IPS-15b (cell line): ENCODE data around the gene ABCC10.
"Not testable (repeated sequence)": the region's sequence is repeated elsewhere in the genome, so short reads cannot be mapped to it uniquely, and the experiment has no call there.

ENCODE experiments used
- H3K27me3 ChIP-seq: one replicate; pipeline ENCODE4 v1.6.1; 2013; ENCODE audit warnings: low read length; ENCODE audit not compliant: control insufficient read depth, insufficient read depth
- H3K36me3 ChIP-seq: one replicate; pipeline ENCODE4 v1.6.1; 2013; ENCODE audit warnings: low read length; ENCODE audit not compliant: control insufficient read depth, insufficient read depth
- H3K4me1 ChIP-seq: one replicate; pipeline ENCODE4 v1.6.1; 2013; ENCODE audit warnings: mild to moderate bottlenecking, low read length; ENCODE audit not compliant: control insufficient read depth, insufficient read depth
- H3K4me3 ChIP-seq: one replicate; pipeline ENCODE4 v1.5.1; 2013; ENCODE audit warnings: low read depth, low read length
- H3K9ac ChIP-seq: one replicate; pipeline ENCODE4 v1.6.1; 2013; ENCODE audit warnings: low read depth, mild to moderate bottlenecking, low read length
- H3K9me3 ChIP-seq: one replicate; pipeline ENCODE4 v1.6.1; 2013; ENCODE audit warnings: mild to moderate bottlenecking, low read length; ENCODE audit not compliant: control insufficient read depth, insufficient read depth

Gene ABCC10

GRCh38 chr6:43464337-43464736, 37.0 kb downstream of the ABCC10 start:
- Histone ChIP-seq H3K27me3 (no peaks in the 10 kb centered on the region), H3K4me3 (no peak overlapping the region), H3K9ac (no peak overlapping the region)

DNA sequence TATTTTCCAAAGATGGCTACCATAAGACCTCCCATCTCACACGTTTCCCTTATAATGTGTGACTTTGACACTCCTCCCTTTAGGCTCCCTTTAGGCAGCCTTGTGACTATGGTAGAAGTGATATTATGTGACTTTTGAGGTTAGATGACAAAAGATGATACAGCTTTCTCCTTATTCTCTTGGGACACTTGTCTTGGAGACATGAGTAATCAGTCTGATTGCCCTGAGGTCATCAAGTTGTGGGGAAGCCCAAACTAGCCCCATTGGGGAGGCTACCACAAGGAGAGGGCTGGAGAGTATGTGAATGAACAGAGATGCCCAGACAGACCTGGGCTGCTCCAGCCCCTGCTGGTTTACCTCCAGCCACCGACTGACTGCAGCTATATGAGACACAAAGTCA, 38.6 kb downstream of the ABCC10 start:
- no peaks in the 10 kb centered on the region for H3K9me3 ChIP-seq
- H3K4me3 ChIP-seq = no peak overlapping the region
- no peaks in the 10 kb centered on the region for H3K27me3 ChIP-seq
- no peak overlapping the region for H3K9ac ChIP-seq
- peaks cover 9% of the 10 kb centered on the region for H3K4me1 ChIP-seq
- H3K36me3 ChIP-seq = no peaks in the 10 kb centered on the region

More at GRCh38 chr6:43464337-43464736, 37.0 kb downstream of the ABCC10 start:
- no peaks in the 10 kb centered on the region for H3K9me3 ChIP-seq
- H3K36me3 ChIP-seq = no peaks in the 10 kb centered on the region
- H3K4me1 ChIP-seq = peaks cover 5% of the 10 kb centered on the region

GRCh38 chr6:43467265-43467664, 39.9 kb downstream of the ABCC10 start:
- not testable (repeated sequence) for H3K4me3 ChIP-seq, H3K27me3 ChIP-seq, H3K9ac ChIP-seq, H3K4me1 ChIP-seq, H3K36me3 ChIP-seq, H3K9me3 ChIP-seq

GRCh38 chr6:43467752-43468151, 40.4 kb downstream of the ABCC10 start:
- Histone ChIP-seq H3K27me3 (no peaks in the 10 kb centered on the region), H3K36me3 (no peaks in the 10 kb centered on the region), H3K9me3 (no peaks in the 10 kb centered on the region), H3K9ac (no peak overlapping the region), H3K4me1 (peaks cover 9% of the 10 kb centered on the region), H3K4me3 (no peak overlapping the region)

DNA sequence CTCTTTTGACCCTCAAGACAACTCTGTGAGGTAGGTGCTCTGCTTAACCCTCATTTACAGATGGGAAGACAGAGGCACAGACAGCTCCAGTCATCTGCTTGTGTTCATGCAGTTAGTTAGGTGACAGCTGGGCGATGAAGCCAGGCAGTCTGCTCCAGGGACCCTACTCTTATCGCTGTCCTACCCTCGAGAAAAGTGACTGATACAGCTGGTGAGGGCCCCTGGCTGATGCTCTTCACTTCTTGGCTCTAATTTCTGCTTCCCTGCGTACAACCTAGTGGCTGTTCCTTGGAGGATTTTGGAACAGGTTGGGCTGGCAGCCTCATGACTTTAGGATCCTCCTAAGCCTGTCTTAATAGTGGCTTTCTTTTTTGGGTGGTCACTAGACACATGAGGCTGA, 40.9 kb downstream of the ABCC10 start:
- H3K4me3 ChIP-seq = no peak overlapping the region
- no peak overlapping the region for H3K9ac ChIP-seq
- no peaks in the 10 kb centered on the region for H3K27me3 ChIP-seq
- no peaks in the 10 kb centered on the region for H3K9me3 ChIP-seq
- H3K36me3 ChIP-seq = no peaks in the 10 kb centered on the region
- H3K4me1 ChIP-seq = peaks cover 9% of the 10 kb centered on the region

DNA sequence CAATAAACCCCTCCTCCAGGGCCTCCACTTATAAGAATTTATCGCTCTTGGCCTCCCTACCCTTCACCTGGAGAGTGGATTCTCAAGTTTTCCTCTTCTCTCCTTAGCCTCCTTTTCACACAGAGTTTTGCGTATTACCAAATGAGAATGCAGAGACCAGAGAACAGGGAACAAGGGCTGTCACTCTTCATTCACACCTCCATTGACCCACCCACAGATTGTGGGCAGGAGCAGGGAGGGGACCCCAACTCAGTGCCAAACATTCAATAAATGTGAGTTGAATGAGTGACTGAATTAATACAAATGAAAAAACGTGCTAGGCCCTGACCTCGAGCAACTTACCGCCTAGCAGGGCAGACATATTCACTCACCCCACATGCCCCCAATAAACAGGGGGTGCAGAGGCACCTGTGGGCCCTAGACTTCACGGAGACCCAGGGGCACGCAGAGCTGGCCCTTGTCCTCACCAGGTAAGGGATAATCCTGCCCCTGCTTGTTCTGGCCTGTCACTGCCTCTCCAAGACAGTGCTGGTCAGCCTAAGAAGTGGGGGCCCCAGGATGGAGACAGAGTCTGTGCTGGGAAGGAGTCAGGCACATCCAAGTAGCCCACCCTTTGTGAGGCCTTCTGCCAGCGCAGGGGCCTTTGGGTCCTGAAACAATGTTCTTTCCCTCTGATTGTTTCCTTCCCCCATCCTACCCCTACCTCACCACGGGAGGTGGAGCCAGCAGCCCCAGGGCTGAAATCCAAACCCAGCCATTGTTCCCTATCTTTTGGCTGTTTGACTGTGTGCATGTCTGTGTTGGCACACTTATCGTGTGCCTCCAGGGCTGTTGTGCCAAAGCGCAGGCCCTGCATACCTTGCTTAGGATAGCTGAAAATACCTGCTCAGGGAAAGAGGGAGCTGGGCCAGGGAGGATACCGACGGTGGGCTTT, 41.7 kb downstream of the ABCC10 start:
- no peak overlapping the region for H3K4me3 ChIP-seq
- H3K27me3 ChIP-seq = no peaks in the 10 kb centered on the region
- no peaks in the 10 kb centered on the region for H3K9me3 ChIP-seq
- peak overlapping the region; percentile 54 for H3K9ac ChIP-seq
- H3K36me3 ChIP-seq = no peaks in the 10 kb centered on the region
- H3K4me1 ChIP-seq = peaks cover 9% of the 10 kb centered on the region

DNA sequence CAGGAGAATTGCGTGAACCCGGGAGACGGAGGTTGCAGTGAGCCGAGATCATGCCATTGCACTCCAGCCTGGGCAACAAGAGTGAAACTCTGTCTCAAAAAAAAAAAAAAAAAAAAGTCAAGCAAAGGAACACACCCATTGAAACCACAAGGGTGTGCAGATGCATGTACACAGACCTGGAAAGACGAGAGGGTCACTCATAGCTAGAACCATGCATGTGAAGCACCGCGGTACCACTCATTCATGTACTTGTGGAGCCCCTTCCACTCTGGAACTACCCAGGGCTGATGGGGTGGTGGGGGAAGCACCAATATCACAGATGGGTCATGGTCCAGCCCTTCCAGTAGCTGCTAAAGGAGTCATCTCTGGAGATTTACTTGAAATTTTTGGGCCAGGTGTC, 42.6 kb downstream of the ABCC10 start:
- Histone ChIP-seq H3K4me1 (peaks cover 9% of the 10 kb centered on the region), H3K9me3 (no peaks in the 10 kb centered on the region), H3K9ac (no peak overlapping the region), H3K36me3 (no peaks in the 10 kb centered on the region), H3K27me3 (no peaks in the 10 kb centered on the region), H3K4me3 (no peak overlapping the region)

GRCh38 chr6:43471399-43471798, 44.1 kb downstream of the ABCC10 start:
- Histone ChIP-seq H3K27me3 (no peaks in the 10 kb centered on the region), H3K4me1 (peaks cover 9% of the 10 kb centered on the region), H3K9ac (no peak overlapping the region), H3K36me3 (no peaks in the 10 kb centered on the region), H3K4me3 (no peak overlapping the region), H3K9me3 (no peaks in the 10 kb centered on the region)

GRCh38 chr6:43472515-43472914, 45.2 kb downstream of the ABCC10 start:
- peaks cover 12% of the 10 kb centered on the region for H3K4me1 ChIP-seq
- no peaks in the 10 kb centered on the region for H3K36me3 ChIP-seq
- no peaks in the 10 kb centered on the region for H3K27me3 ChIP-seq
- H3K9me3 ChIP-seq = no peaks in the 10 kb centered on the region
- no peak overlapping the region for H3K9ac ChIP-seq
- no peak overlapping the region for H3K4me3 ChIP-seq

- H3K36me3 ChIP-seq = peaks cover 3% of the 10 kb centered on the region
- H3K9me3 ChIP-seq = no peaks in the 10 kb centered on the region
- peaks cover 7% of the 10 kb centered on the region for H3K4me1 ChIP-seq
- peak overlapping the region; percentile 24 for H3K9ac ChIP-seq
- no peak overlapping the region for H3K4me3 ChIP-seq
- no peaks in the 10 kb centered on the region for H3K27me3 ChIP-seq
These were observed 48.2 kb downstream of the ABCC10 start for GRCh38 chr6:43475516-43475915.

- Histone ChIP-seq H3K36me3 (peaks cover 3% of the 10 kb centered on the region), H3K9ac (peak overlapping the region; percentile 9), H3K4me1 (peaks cover 13% of the 10 kb centered on the region), H3K27me3 (no peaks in the 10 kb centered on the region), H3K9me3 (no peaks in the 10 kb centered on the region), H3K4me3 (peak overlapping the region; percentile 47)
These were observed 49.4 kb downstream of the ABCC10 start for GRCh38 chr6:43476746-43477145.

- Histone ChIP-seq H3K4me3 (peak within 1 kb of the TSS; percentile 72), H3K4me1 (peaks cover 20% of the 10 kb centered on the region), H3K9ac (peak within 1 kb of the TSS; percentile 73), H3K27me3 (no peaks in the 10 kb centered on the region), H3K36me3 (peaks cover 3% of the 10 kb centered on the region), H3K9me3 (no peaks in the 10 kb centered on the region)
These were observed 50.1 kb downstream of the ABCC10 start, which contains the start of gene TJAP1 for GRCh38 chr6:43477235-43478007. TJAP1 (plus strand) TSS chr6:43477570; CDS start chr6:43499002, 21,432 bp downstream.
